ENCODE results near the gene CACNA1B.

- TF ChIP-seq POLR2A (IDR thresholded peaks at IDR 0.05) (no peak), CTCF (IDR thresholded peaks at IDR 0.05) (no peak)
Measured at GRCh38 chr9:137985637-137986071, 108.1 kb downstream of the CACNA1B start.

All from gastroesophageal sphincter (tissue), 3 donors.